PC-3 (cell line): ENCODE data around the gene ALOX12B. TPM values are rescaled to one million over a fixed set of nuclear protein-coding genes. Genes with fewer than 3 reads are reported as not detected.
"Not testable (repeated sequence)": the region's sequence is repeated elsewhere in the genome, so short reads cannot be mapped to it uniquely, and the experiment has no call there.

ENCODE experiments used
- ATAC-seq: fragments of 200-7000 bp; cut with Tn5 transposase; 2 replicates; pipeline ENCODE4 v1.9.1; 2020; ENCODE audit warnings: mild to moderate bottlenecking, moderate library complexity
- BruUV-seq: library from RNA; stranded (reverse); fragments of 400-500 nt; replicated peaks from 2 replicates; lab custom pipeline; 2021; lab: Mats Ljungman, UMichigan
- CTCF ChIA-PET: fragments of 300-600 bp; sonication (Branson Sonifier 250); formaldehyde crosslinking; loops from one replicate; lab custom pipeline; 2022; ENCODE audit warnings: antibody characterized with exemption; lab: Charles Lee
- POLR2A ChIA-PET: fragments of 300-600 bp; sonication (Branson Sonifier 250); formaldehyde crosslinking; loops from one replicate; lab custom pipeline; 2022; ENCODE audit warnings: antibody characterized with exemption; ENCODE audit not compliant: unreplicated experiment; lab: Charles Lee
- DNase-seq: peaks from one replicate; pipeline ENCODE4 v3.0.0-alpha.2; 2015
- H2AFZ ChIP-seq: fragments of 300-600 bp; sonication (generic); 2 replicates; pipeline ENCODE4 v1.6.0; 2016; ENCODE audit warnings: antibody characterized with exemption, low read length
- H3F3A ChIP-seq: fragments of 300-600 bp; sonication (generic); one replicate; pipeline ENCODE4 v1.6.0; 2017; ENCODE audit warnings: antibody characterized with exemption, low read length, control low read depth, mild to moderate bottlenecking; ENCODE audit not compliant: unreplicated experiment
- H3K27ac ChIP-seq: fragments of 300-600 bp; sonication (generic); 2 replicates; pipeline ENCODE4 v1.5.1; 2016; ENCODE audit warnings: mild to moderate bottlenecking, low read length
- H3K27me3 ChIP-seq: fragments of 300-600 bp; sonication (generic); 2 replicates; pipeline ENCODE4 v1.6.1; 2016; ENCODE audit warnings: low read length, mixed read lengths
- H3K36me3 ChIP-seq: fragments of 300-600 bp; sonication (generic); 2 replicates; pipeline ENCODE4 v1.6.1; 2016; ENCODE audit warnings: low read depth, mixed run types, low read length, mixed read lengths
- H3K4me1 ChIP-seq: fragments of 300-600 bp; sonication (generic); 2 replicates; pipeline ENCODE4 v1.5.1; 2016; ENCODE audit warnings: low read length; ENCODE audit not compliant: insufficient read depth
- H3K4me2 ChIP-seq: fragments of 300-600 bp; sonication (generic); 2 replicates; pipeline ENCODE4 v1.6.0; 2016; ENCODE audit warnings: low read length
- H3K4me3 ChIP-seq: fragments of 300-600 bp; sonication (generic); 2 replicates; pipeline ENCODE4 v1.5.1; 2016; ENCODE audit warnings: mild to moderate bottlenecking, low read length, mixed read lengths
- H3K79me2 ChIP-seq: fragments of 300-600 bp; sonication (generic); 2 replicates; pipeline ENCODE4 v1.6.1; 2017; ENCODE audit warnings: low read length, mixed read lengths
- H3K9ac ChIP-seq: fragments of 300-600 bp; sonication (generic); 2 replicates; pipeline ENCODE4 v1.6.0; 2016; ENCODE audit warnings: mild to moderate bottlenecking, low read length
- H3K9me2 ChIP-seq: fragments of 300-600 bp; sonication (generic); replicated peaks from 2 replicates; pipeline ENCODE4 v1.6.1; 2016; ENCODE audit warnings: mixed run types, low read length, mixed read lengths
- H3K9me3 ChIP-seq: fragments of 300-600 bp; sonication (generic); 2 replicates; pipeline ENCODE4 v1.6.1; 2016; ENCODE audit warnings: low read length, mixed read lengths
- H4K20me1 ChIP-seq: fragments of 300-600 bp; sonication (generic); 2 replicates; pipeline ENCODE4 v1.6.1; 2016; ENCODE audit warnings: low read length, mixed read lengths
- CTCF ChIP-seq: fragments of 300-600 bp; sonication (generic); conservative IDR thresholded peaks from 2 replicates; pipeline ENCODE4 v1.5.1; 2017; ENCODE audit warnings: antibody characterized with exemption, low read depth, mild to moderate bottlenecking, low read length
- EZH2 ChIP-seq: fragments of 300-600 bp; sonication (generic); IDR thresholded peaks from one replicate; pipeline ENCODE4 v1.6.1; 2017; ENCODE audit warnings: antibody characterized with exemption, mild to moderate bottlenecking, low read length; ENCODE audit not compliant: unreplicated experiment
- EZH2phosphoT487 ChIP-seq: fragments of 300-600 bp; sonication (generic); IDR thresholded peaks from 2 replicates; pipeline ENCODE4 v1.6.1; 2018; ENCODE audit warnings: mild to moderate bottlenecking, antibody characterized with exemption, low read length, borderline replicate concordance
- intact Hi-C: fragments of 100-400 bp; cut with micrococcal nuclease; formaldehyde crosslinking; loops from 2 replicates; pipeline ENCODE4 v1.9.0; 2023
- total RNA-seq: library from RNA; depleted of rRNA; stranded (reverse); fragments of >200 nt; gene quantifications from 2 replicates; pipeline ENCODE4 v1.2.3, GENCODE V29; 2014

Gene ALOX12B
- total RNA-seq, 1 experiment from 2014 or later, result 0.55 TPM

- ATAC-seq (peak; percentile 81), DNase-seq (peak; percentile 69)
- H3K27ac ChIP-seq, result no peak overlapping the region
- CTCF ChIA-PET, result interaction anchor here (0.7 to 1.0 kb wide), 2 partner anchors 13 to 17 kb away, joined by 4 to 5 read pairs; no protein-coding TSS in a partner anchor
- H3K4me2 ChIP-seq, result peak overlapping the region; percentile 86
- H3K9me3 ChIP-seq, result no peaks in the 10 kb centered on the region
- peak; percentile 71 for TF ChIP-seq CTCF
- no peak for TF ChIP-seq EZH2
- TF ChIP-seq EZH2phosphoT487, result no peak
- H3K79me2 ChIP-seq, result no peaks in the 10 kb centered on the region
- peak overlapping the region; percentile 41 for H3K9ac ChIP-seq
- peaks cover 5% of the 10 kb centered on the region; the same call in 1 of the 2 replicates for H3K4me1 ChIP-seq
- H2AFZ ChIP-seq, result peak overlapping the region; percentile 95
- H3K36me3 ChIP-seq, result no peaks in the 10 kb centered on the region
- peaks cover 2% of the 10 kb centered on the region for H3K27me3 ChIP-seq
- peak overlapping the region; percentile 71 for H3K4me3 ChIP-seq
- no peaks in the 10 kb centered on the region for H3F3A ChIP-seq
- no TSS peak for BruUV-seq
- H3K9me2 ChIP-seq, result no peaks in the 10 kb centered on the region
- intact Hi-C loops, result no loop called here
- H4K20me1 ChIP-seq, result no peaks in the 10 kb centered on the region
- POLR2A ChIA-PET, result no interaction called here
These were observed 8.0 kb downstream of the ALOX12B start for GRCh38 chr17:8079291-8080207.

DNA sequence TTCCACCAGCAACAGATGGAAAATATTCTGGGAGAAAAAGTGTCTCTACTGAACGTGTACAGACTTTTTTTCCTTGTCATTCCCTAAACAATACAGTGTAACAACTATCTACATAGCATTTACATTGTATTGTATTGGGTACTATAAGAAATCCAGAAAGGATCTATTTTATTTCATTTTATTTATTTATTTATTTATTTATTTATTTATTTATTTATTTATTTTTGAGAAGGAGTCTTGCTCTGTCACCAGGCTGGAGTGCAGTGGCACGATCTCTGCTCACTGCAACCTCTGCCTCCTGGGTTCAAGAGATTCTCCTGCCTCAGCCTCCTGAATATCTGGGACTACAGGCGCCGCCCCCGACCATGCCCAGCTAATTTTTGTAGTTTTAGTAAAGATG is 9.6 kb downstream of the ALOX12B start:
- H2AFZ ChIP-seq, H3K4me1 ChIP-seq, intact Hi-C loops, CTCF ChIA-PET, POLR2A ChIA-PET, H3K79me2 ChIP-seq, H3K9me3 ChIP-seq, DNase-seq, H3F3A ChIP-seq, H3K27ac ChIP-seq, H3K9ac ChIP-seq, BruUV-seq, H3K4me3 ChIP-seq, H3K36me3 ChIP-seq, H3K9me2 ChIP-seq, H3K4me2 ChIP-seq, ATAC-seq, H4K20me1 ChIP-seq: not testable (repeated sequence)
- peaks cover 14% of the 10 kb centered on the region for H3K27me3 ChIP-seq

DNA sequence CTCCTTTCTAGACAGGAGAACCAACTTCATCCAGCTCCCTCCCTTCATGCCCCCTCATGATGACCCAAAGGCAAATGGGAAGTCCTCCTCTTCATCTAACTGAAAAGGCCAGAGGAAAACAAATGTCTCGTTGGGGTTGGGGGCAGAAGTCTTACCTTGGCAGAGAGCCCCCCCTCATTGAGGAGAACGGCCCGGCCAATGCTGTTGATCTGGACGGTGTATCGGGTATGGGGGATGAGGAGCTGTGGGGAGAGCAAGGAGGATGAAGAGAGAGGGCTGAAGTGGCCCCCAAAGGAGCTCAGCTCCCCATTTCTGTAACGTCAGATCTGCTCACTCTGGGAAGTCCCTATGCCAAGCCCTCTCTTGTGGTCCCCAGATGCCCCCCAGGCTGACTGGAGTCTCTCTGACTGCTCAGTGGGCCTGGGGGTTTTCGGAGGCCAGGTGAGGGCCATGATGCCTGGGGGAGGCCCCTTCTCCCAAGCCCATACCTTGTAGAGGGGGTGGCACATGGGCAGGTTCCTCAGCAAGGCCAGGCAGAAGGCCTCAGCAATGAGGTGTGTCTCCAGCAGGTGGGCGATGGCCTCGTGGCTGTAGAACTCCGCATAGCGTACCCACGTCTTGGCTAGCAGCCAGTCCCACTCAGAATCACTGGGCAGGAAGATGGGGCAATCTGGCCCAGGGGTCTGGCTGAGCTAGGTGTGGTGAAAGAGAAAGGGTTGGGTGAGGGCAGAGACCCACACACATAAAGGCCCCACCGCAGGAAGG is 10.8 kb downstream of the ALOX12B start:
- Histone ChIP-seq H3K9me2 (no peaks in the 10 kb centered on the region), H3K4me2 (no peak overlapping the region), H4K20me1 (no peaks in the 10 kb centered on the region), H3K4me1 (peaks cover 10% of the 10 kb centered on the region; the same call in 1 of the 2 replicates), H3K36me3 (no peaks in the 10 kb centered on the region), H3K9ac (no peak overlapping the region), H3K4me3 (no peak overlapping the region), H3F3A (no peaks in the 10 kb centered on the region), H3K79me2 (no peaks in the 10 kb centered on the region), H3K27me3 (peaks cover 27% of the 10 kb centered on the region), H3K27ac (no peak overlapping the region), H2AFZ (no peak overlapping the region), H3K9me3 (no peaks in the 10 kb centered on the region)
- no TSS peak for BruUV-seq
- CTCF ChIA-PET, result interaction anchor here (0.6 kb wide), 1 partner anchor 15 kb away, joined by 3 read pairs; no protein-coding TSS in a partner anchor
- ATAC-seq (no peak), DNase-seq (no peak)
- POLR2A ChIA-PET, result no interaction called here
- intact Hi-C loops, result no loop called here
- TF ChIP-seq EZH2 (no peak), EZH2phosphoT487 (no peak), CTCF (no peak)
